ENCODE data around the gene MRPS33. TPM values are rescaled to one million over a fixed set of nuclear protein-coding genes. Genes with fewer than 3 reads are reported as not detected.

The MRPS33 gene
- total RNA-seq, 4 donors from 2014 or later, result 8.8 to 28.7 (median 16.9) TPM

GRCh38 chr7:141014125-141014523 lies 628 bp downstream of the MRPS33 start:
- TF ChIP-seq, protein P1, sequence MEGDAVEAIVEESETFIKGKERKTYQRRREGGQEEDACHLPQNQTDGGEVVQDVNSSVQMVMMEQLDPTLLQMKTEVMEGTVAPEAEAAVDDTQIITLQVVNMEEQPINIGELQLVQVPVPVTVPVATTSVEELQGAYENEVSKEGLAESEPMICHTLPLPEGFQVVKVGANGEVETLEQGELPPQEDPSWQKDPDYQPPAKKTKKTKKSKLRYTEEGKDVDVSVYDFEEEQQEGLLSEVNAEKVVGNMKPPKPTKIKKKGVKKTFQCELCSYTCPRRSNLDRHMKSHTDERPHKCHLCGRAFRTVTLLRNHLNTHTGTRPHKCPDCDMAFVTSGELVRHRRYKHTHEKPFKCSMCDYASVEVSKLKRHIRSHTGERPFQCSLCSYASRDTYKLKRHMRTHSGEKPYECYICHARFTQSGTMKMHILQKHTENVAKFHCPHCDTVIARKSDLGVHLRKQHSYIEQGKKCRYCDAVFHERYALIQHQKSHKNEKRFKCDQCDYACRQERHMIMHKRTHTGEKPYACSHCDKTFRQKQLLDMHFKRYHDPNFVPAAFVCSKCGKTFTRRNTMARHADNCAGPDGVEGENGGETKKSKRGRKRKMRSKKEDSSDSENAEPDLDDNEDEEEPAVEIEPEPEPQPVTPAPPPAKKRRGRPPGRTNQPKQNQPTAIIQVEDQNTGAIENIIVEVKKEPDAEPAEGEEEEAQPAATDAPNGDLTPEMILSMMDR (IDR thresholded peaks at IDR 0.05), result no peak
- no peak for TF ChIP-seq POLR2A (IDR thresholded peaks at IDR 0.05)
- H3K4me1 ChIP-seq, result no peaks in the 10 kb centered on the region
- H3K27me3 ChIP-seq, result no peaks in the 10 kb centered on the region
- H3K27ac ChIP-seq, result peak overlapping the region; percentile 90 to 94
- no peaks in the 10 kb centered on the region for H3K36me3 ChIP-seq
- no peak for DNase-seq
- peak overlapping the region; percentile 59 to 76 for H3K4me3 ChIP-seq
- no peaks in the 10 kb centered on the region for H3K9me3 ChIP-seq
- intact Hi-C loops (cut with DNase I; ENCODE audit: low total_unique reads), result no loop called here

GRCh38 chr7:141013345-141013715 lies 1.4 kb downstream of the MRPS33 start:
- DNase-seq, result no peak
- intact Hi-C loops (cut with DNase I; ENCODE audit: low total_unique reads), result no loop called here
- no peak overlapping the region for H3K27ac ChIP-seq
- TF ChIP-seq POLR2A (IDR thresholded peaks at IDR 0.05), result no peak
- TF ChIP-seq, protein P1 (IDR thresholded peaks at IDR 0.05), result no peak
- H3K4me1 ChIP-seq, result no peaks in the 10 kb centered on the region
- no peaks in the 10 kb centered on the region for H3K27me3 ChIP-seq
- no peaks in the 10 kb centered on the region for H3K36me3 ChIP-seq
- H3K9me3 ChIP-seq, result no peaks in the 10 kb centered on the region
- H3K4me3 ChIP-seq, result no peak overlapping the region

DNA sequence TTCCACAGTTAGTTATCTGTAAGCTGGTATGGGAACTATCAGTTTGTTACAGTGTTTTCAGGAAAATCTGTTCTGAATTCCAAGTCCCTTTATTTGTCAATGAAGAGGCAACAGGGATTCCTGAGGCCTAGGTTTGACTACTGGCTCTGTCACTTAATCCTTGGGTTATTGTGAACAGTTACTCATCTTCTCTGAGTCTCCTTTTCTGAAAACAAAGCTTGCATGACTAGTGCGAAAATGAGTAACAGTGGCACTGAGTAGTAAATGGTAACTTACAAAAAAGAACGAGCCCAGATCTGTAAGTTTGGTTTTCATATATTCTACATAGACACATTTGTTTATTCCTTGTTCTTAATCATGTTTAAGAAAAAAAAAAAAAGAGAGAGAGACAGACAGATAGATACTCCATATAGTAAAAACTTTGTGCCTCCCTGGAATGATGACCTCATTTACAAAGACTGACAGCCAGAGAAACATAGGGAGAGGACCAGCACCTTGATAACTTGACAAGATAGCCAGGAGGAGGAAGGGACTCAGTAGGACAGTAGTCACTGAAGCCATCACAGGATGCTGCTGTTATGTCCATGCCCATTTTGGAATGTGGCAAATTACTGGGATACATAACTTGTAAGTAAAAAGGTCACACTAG lies 1.9 kb downstream of the MRPS33 start:
- intact Hi-C loops (cut with DNase I; ENCODE audit: low total_unique reads), result no loop called here
- Histone ChIP-seq H3K27ac (no peak overlapping the region), H3K4me1 (no peaks in the 10 kb centered on the region), H3K9me3 (no peaks in the 10 kb centered on the region), H3K4me3 (no peak overlapping the region), H3K36me3 (no peaks in the 10 kb centered on the region), H3K27me3 (no peaks in the 10 kb centered on the region)
- TF ChIP-seq POLR2A (IDR thresholded peaks at IDR 0.05), result no peak
- TF ChIP-seq, protein P1 (IDR thresholded peaks at IDR 0.05), result no peak
- no peak for DNase-seq

- Histone ChIP-seq H3K27me3 (no peaks in the 10 kb centered on the region), H3K4me3 (no peak overlapping the region), H3K9me3 (no peaks in the 10 kb centered on the region), H3K27ac (no peak overlapping the region), H3K36me3 (no peaks in the 10 kb centered on the region), H3K4me1 (no peaks in the 10 kb centered on the region)
- peak; percentile 24 to 35 for DNase-seq
- intact Hi-C loops (cut with DNase I; ENCODE audit: low total_unique reads), result no loop called here
- TF ChIP-seq, protein P1 (IDR thresholded peaks at IDR 0.05), result peak in 3 of 4 experiments; percentile 35 to 60 (median 49)
- TF ChIP-seq POLR2A (IDR thresholded peaks at IDR 0.05), result no peak
Measured at GRCh38 chr7:141012044-141012685, 2.6 kb downstream of the MRPS33 start.

GRCh38 chr7:141011443-141011842 lies 3.3 kb downstream of the MRPS33 start:
- no peak for DNase-seq
- Histone ChIP-seq H3K4me1 (no peaks in the 10 kb centered on the region), H3K36me3 (no peaks in the 10 kb centered on the region), H3K9me3 (no peaks in the 10 kb centered on the region), H3K4me3 (no peak overlapping the region), H3K27me3 (no peaks in the 10 kb centered on the region), H3K27ac (no peak overlapping the region)
- intact Hi-C loops (cut with DNase I; ENCODE audit: low total_unique reads), result no loop called here
- TF ChIP-seq, protein P1 (IDR thresholded peaks at IDR 0.05), result no peak
- TF ChIP-seq POLR2A (IDR thresholded peaks at IDR 0.05), result no peak

Measured in uterus (tissue), 4 donors.